Adrenal gland (tissue), 12 donors: ENCODE results near the gene GPR151. TPM values are rescaled to one million over a fixed set of nuclear protein-coding genes. Genes with fewer than 3 reads are reported as not detected.
"Not testable (repeated sequence)": the region's sequence is repeated elsewhere in the genome, so short reads cannot be mapped to it uniquely, and the experiment has no call there.

Experiments used
- DNase-seq, 7 donors: peaks; one replicate each; pipeline ENCODE4 v3.0.0-alpha.2; 2019 to 2020
- H3K27ac ChIP-seq, 5 donors: fragments of 200-600 bp; sonication (generic) in 4 of 5; 1 replicate in 3 of 5; 2 replicates in 2 of 5; pipeline versions ENCODE4 v1.5.1 to v1.8.0; 2016 to 2020; ENCODE audit warnings: mild to moderate bottlenecking in 1 of 5
- H3K27me3 ChIP-seq: fragments of 200-600 bp; 2 replicates; pipeline ENCODE4 v1.8.0; 2021
- H3K36me3 ChIP-seq, 2 donors: fragments of 200-600 bp; replicated peaks in 1 of 2; 1 replicate in 1 of 2; 2 replicates in 1 of 2; pipeline versions ENCODE4 v1.5.1 to v1.8.0; 2018 to 2022
- H3K4me1 ChIP-seq, 2 donors: fragments of 200-600 bp; replicated peaks in 1 of 2; 1 replicate in 1 of 2; 2 replicates in 1 of 2; pipeline versions ENCODE4 v1.5.1 to v1.8.0; 2018 to 2021
- H3K4me3 ChIP-seq, 4 donors: fragments of 200-600 bp; sonication (generic) in 3 of 4; one replicate each; pipeline ENCODE4 v1.5.1; 2016 to 2018
- H3K9me3 ChIP-seq, 3 donors: fragments of 200-600 bp; sonication (generic) in 1 of 3; replicated peaks in 1 of 3; 1 replicate in 2 of 3; 2 replicates in 1 of 3; pipeline versions ENCODE4 v1.5.1 to v1.8.0; 2016 to 2021
- POLR2A ChIP-seq, 2 donors: fragments of 450-650 bp; IDR thresholded peaks; one replicate each; pipeline ENCODE4 v1.6.1; 2017; ENCODE audit warnings: antibody characterized with exemption in 2 of 2, mild to moderate bottlenecking in 2 of 2, moderate library complexity in 1 of 2
- WGBS, 4 donors: extraction: QIAGEN DNeasy Blood & Tissue Kit in 2 of 4; methylation state at CpG; one replicate each; pipeline versions ENCODE4 v1.1.5 to v1.1.7; 2013 to 2017; 5-methylcytosine and 5-hydroxymethylcytosine counted together
- intact Hi-C, 2 donors: fragments of 100-400 bp; cut with DNase I; formaldehyde crosslinking; loops; one replicate each; pipeline versions ENCODE4 v1.14.1 to v1.15.0; 2022 to 2023
- polyA plus RNA-seq, 3 donors: library from polyadenylated mRNA; stranded (reverse); fragments of 200-250 nt in 2 of 3; fragments of 350-450 nt in 1 of 3; fragmentation: Illumina TruSeq in 1 of 3; extraction: RNeasy Lipid Tissue Mini Kit (QIAGEN cat#74804) in 1 of 3; gene quantifications; one replicate each; pipeline ENCODE4 v1.2.3, GENCODE V29; 2013 to 2014
- total RNA-seq, 9 donors: library from RNA; depleted of rRNA in 4 of 9; stranded (reverse); fragments of >200 nt in 4 of 9; fragments of 120-200 nt in 1 of 9; fragmentation: NEBNext Ultra II Directional in 1 of 9; extraction: Animal tissue kit (Norgen Biotek cat#: 25700) in 1 of 9; gene quantifications; one replicate each; pipeline versions ENCODE4 v1.1.0 to v1.2.4, GENCODE V29; 2013 to 2023
- TF ChIP-seq, protein P1 (sequence below), 6 experiments: fragments of 450-650 bp in 4 of 6; fragments of 200-600 bp in 2 of 6; sonication (generic) in 1 of 6; IDR thresholded peaks; 1 replicate in 5 of 6; 2 replicates in 1 of 6; pipeline versions ENCODE4 v1.5.1 to v1.8.0; 2016 to 2021; ENCODE audit warnings: antibody characterized with exemption in 6 of 6, mild to moderate bottlenecking in 2 of 6, moderate library complexity in 1 of 6
- donor health status: healthy with polysubstance abuse.
- donor health status: Bipolar disorder and iron deficiency.
- donor health status: DM: yes; HTN: yes; CAD: no.
- donor health status: DM: no; HTN: no; CAD: no.
- donor health status: DM: no; HTN: no; CAD: no.
- donor health status: DM: yes; HTN: yes; CAD: no.

Gene GPR151
- total and polyA plus RNA-seq, 12 donors = not detected

GRCh38 chr5:146560205-146560812 is 44.3 kb upstream of the GPR151 start:
- H3K4me1 ChIP-seq = no peaks in the 10 kb centered on the region
- H3K9me3 ChIP-seq = no peaks in the 10 kb centered on the region
- 56 to 63% (median 58%) methylated on average over 3 of the region's 3 CpGs for WGBS, 4 donors
- no peaks in the 10 kb centered on the region for H3K27me3 ChIP-seq
- intact Hi-C loops = no loop called here
- no peaks in the 10 kb centered on the region for H3K36me3 ChIP-seq
- H3K4me3 ChIP-seq = no peak overlapping the region
- no peak overlapping the region for H3K27ac ChIP-seq
- TF ChIP-seq, protein P1, sequence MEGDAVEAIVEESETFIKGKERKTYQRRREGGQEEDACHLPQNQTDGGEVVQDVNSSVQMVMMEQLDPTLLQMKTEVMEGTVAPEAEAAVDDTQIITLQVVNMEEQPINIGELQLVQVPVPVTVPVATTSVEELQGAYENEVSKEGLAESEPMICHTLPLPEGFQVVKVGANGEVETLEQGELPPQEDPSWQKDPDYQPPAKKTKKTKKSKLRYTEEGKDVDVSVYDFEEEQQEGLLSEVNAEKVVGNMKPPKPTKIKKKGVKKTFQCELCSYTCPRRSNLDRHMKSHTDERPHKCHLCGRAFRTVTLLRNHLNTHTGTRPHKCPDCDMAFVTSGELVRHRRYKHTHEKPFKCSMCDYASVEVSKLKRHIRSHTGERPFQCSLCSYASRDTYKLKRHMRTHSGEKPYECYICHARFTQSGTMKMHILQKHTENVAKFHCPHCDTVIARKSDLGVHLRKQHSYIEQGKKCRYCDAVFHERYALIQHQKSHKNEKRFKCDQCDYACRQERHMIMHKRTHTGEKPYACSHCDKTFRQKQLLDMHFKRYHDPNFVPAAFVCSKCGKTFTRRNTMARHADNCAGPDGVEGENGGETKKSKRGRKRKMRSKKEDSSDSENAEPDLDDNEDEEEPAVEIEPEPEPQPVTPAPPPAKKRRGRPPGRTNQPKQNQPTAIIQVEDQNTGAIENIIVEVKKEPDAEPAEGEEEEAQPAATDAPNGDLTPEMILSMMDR (IDR thresholded peaks at IDR 0.05) = no peak
- TF ChIP-seq POLR2A (IDR thresholded peaks at IDR 0.05) = no peak
- no peak for DNase-seq

GRCh38 chr5:146556884-146557283 is 40.9 kb upstream of the GPR151 start:
- intact Hi-C loops, H3K4me3 ChIP-seq, H3K27ac ChIP-seq, H3K9me3 ChIP-seq, DNase-seq, H3K27me3 ChIP-seq, H3K36me3 ChIP-seq, H3K4me1 ChIP-seq: not testable (repeated sequence)
- WGBS, 4 donors = 75 to 90% (median 82%) methylated on average over 2 to 4 of the region's 4 CpGs

DNA sequence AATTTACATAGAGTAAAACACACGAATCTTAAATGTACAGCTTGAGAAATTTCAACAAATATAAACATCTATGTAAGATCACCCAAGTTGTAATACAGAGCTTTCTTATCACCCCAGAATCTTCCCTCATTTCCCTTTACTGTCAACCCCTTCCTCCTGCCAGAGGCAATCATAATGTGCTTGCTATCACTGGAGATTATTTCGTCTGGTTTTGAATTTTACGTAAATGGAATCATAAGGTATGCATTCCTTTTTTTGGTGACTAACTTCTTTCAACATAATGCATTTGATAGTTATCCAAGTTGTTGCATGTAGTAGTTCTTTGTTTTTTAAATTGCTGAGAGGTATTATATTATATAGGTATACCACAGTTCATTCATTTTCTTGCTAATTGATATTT is 37.5 kb upstream of the GPR151 start:
- Histone ChIP-seq H3K36me3 (no peaks in the 10 kb centered on the region), H3K9me3 (no peaks in the 10 kb centered on the region), H3K27ac (no peak overlapping the region), H3K4me3 (no peak overlapping the region), H3K27me3 (no peaks in the 10 kb centered on the region), H3K4me1 (no peaks in the 10 kb centered on the region)
- no peak for TF ChIP-seq POLR2A (IDR thresholded peaks at IDR 0.05)
- TF ChIP-seq, protein P1 (IDR thresholded peaks at IDR 0.05) = no peak
- intact Hi-C loops = no loop called here
- 46 to 73% (median 58%) methylated on average over 3 of the region's 3 CpGs for WGBS, 4 donors
- DNase-seq = no peak

- Histone ChIP-seq H3K4me1 (no peaks in the 10 kb centered on the region), H3K27me3 (no peaks in the 10 kb centered on the region), H3K9me3 (no peaks in the 10 kb centered on the region), H3K27ac (no peak overlapping the region), H3K4me3 (no peak overlapping the region), H3K36me3 (no peaks in the 10 kb centered on the region)
- no peak for TF ChIP-seq POLR2A (IDR thresholded peaks at IDR 0.05)
- TF ChIP-seq, protein P1 (IDR thresholded peaks at IDR 0.05) = no peak
- intact Hi-C loops = loop anchor here in 1 of 2 donors (10.0 kb wide), 1 partner anchor 415 kb away; no protein-coding TSS in a partner anchor
- DNase-seq = no peak
Observed at GRCh38 chr5:146549615-146550014, 33.6 kb upstream of the GPR151 start.

DNA sequence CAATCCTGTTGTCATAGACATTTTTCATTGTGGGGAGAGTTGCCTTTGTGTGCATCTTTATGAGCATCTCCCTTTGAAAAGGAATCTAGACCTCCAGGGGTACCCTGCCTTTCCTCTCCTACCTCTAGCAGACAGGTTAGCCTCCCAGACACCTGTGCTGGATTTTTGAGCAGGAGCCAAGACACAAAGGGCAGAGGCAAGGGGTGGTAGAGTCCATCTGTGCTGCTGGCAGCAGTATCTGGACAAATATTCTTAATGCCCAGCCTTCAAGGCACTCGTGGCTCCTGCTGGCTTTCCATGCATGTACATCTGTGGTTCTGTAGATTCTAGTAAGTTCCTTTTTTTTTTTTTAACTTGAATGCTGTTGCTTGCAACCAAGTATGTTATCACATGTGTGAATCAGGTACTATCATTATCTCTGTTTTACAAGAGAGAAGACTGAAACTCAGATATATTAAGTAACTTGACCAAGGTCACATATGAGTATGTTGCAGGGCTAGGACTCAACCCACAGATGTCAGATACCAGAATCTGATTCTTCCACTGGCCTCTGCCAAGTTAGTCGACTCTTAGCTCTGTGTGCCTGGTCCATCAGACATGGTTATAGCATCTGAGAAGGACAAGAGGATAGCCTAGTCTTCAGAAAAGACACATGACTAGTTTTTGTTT is 32.9 kb upstream of the GPR151 start:
- no peaks in the 10 kb centered on the region for H3K27me3 ChIP-seq
- H3K36me3 ChIP-seq = no peaks in the 10 kb centered on the region
- WGBS, 4 donors = 26 to 41% (median 31%) methylated on average over 2 of the region's 2 CpGs
- TF ChIP-seq POLR2A (IDR thresholded peaks at IDR 0.05) = no peak
- TF ChIP-seq, protein P1 (IDR thresholded peaks at IDR 0.05) = no peak
- H3K4me3 ChIP-seq = no peak overlapping the region
- no peaks in the 10 kb centered on the region for H3K9me3 ChIP-seq
- H3K27ac ChIP-seq = no peak overlapping the region
- no peaks in the 10 kb centered on the region for H3K4me1 ChIP-seq
- no peak for DNase-seq
- intact Hi-C loops = loop anchor here in 1 of 2 donors (10.0 kb wide), 1 partner anchor 416 kb away; no protein-coding TSS in a partner anchor
